ENCODE data around the gene FOXO1. TPM values are rescaled to one million over a fixed set of nuclear protein-coding genes. Genes with fewer than 3 reads are reported as not detected.

FOXO1 gene
- total RNA-seq, 2 donors from 2014 or later: 20.1 to 29.7 TPM

GRCh38 chr13:40520916-40521315 is 145.5 kb downstream of the FOXO1 start:
- 98 to 100% methylated on average over 2 to 3 of the region's 3 CpGs for WGBS, 2 experiments (ENCODE audit: insufficient coverage in 1 of 2, insufficient read length in 1 of 2)
- Mint-ChIP-seq H3K27ac (no peak overlapping the region), H3K36me3 (ENCODE audit: low read depth) (no peaks in the 10 kb centered on the region), H3K27me3 (ENCODE audit: insufficient read depth) (no peaks in the 10 kb centered on the region), H3K9me3 (no peaks in the 10 kb centered on the region), H3K4me3 (no peak overlapping the region), H3K4me1 (peaks cover 20% of the 10 kb centered on the region)
- Histone ChIP-seq H3K4me1 (ENCODE audit: control insufficient read depth, insufficient read depth, low read length) (peaks cover 13% of the 10 kb centered on the region), H3K36me3 (ENCODE audit: control insufficient read depth, insufficient read depth, low read length) (no peaks in the 10 kb centered on the region), H3K9ac (ENCODE audit: extremely low read depth, low read length, poor library complexity, severe bottlenecking) (no peak overlapping the region), H3K27me3 (ENCODE audit: control insufficient read depth, insufficient read depth, low read length, poor library complexity, severe bottlenecking) (no peaks in the 10 kb centered on the region), H3K27ac (ENCODE audit: low read depth, low read length) (no peak overlapping the region), H3K9me3 (ENCODE audit: control insufficient read depth, low read length) (no peaks in the 10 kb centered on the region), H3K4me3 (ENCODE audit: low read length) (no peak overlapping the region)
- no peak for DNase-seq
- TF ChIP-seq CTCF (conservative IDR thresholded peaks at IDR 0.05): no peak

GRCh38 chr13:40519637-40520036 is 146.8 kb downstream of the FOXO1 start:
- Histone ChIP-seq H3K36me3 (ENCODE audit: control insufficient read depth, insufficient read depth, low read length) (no peaks in the 10 kb centered on the region), H3K4me3 (ENCODE audit: low read length) (no peak overlapping the region), H3K4me1 (ENCODE audit: control insufficient read depth, insufficient read depth, low read length) (peaks cover 13% of the 10 kb centered on the region), H3K27ac (ENCODE audit: low read depth, low read length) (no peak overlapping the region), H3K9ac (ENCODE audit: extremely low read depth, low read length, poor library complexity, severe bottlenecking) (no peak overlapping the region), H3K27me3 (ENCODE audit: control insufficient read depth, insufficient read depth, low read length, poor library complexity, severe bottlenecking) (no peaks in the 10 kb centered on the region), H3K9me3 (ENCODE audit: control insufficient read depth, low read length) (no peaks in the 10 kb centered on the region)
- 63 to 78% methylated on average over 5 of the region's 5 CpGs for WGBS, 2 experiments (ENCODE audit: insufficient coverage in 1 of 2, insufficient read length in 1 of 2)
- Mint-ChIP-seq H3K4me1 (peaks cover 20% of the 10 kb centered on the region), H3K36me3 (ENCODE audit: low read depth) (no peaks in the 10 kb centered on the region), H3K9me3 (no peaks in the 10 kb centered on the region), H3K4me3 (no peak overlapping the region), H3K27me3 (ENCODE audit: insufficient read depth) (no peaks in the 10 kb centered on the region), H3K27ac (peak overlapping the region; percentile 3)
- TF ChIP-seq CTCF (conservative IDR thresholded peaks at IDR 0.05): no peak
- DNase-seq: no peak

DNA sequence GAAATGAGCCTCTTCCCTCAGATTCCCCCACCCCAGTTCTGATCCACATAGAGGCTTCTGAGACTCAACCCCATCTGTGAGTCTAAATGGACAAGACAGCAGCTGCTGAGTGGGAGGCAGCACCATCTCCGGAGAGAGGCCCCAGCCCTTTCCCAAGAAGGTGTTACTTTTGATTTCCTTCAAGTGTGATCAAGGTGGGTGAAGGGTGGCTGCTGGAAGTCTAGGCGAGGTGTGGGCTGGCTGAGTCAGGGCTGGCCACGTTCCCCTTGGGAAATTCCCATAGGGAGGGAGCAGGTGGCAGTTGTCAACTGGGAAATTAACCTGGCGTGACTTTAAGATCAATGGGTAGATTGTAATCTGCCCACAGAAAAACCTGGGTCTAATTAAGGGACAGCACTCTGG is 148.0 kb downstream of the FOXO1 start:
- peak overlapping the region; percentile 82 for H3K27ac Mint-ChIP-seq
- no peaks in the 10 kb centered on the region for H3K27me3 Mint-ChIP-seq (ENCODE audit: insufficient read depth)
- Histone ChIP-seq H3K9me3 (ENCODE audit: control insufficient read depth, low read length) (no peaks in the 10 kb centered on the region), H3K4me3 (ENCODE audit: low read length) (peak overlapping the region; percentile 23), H3K4me1 (ENCODE audit: control insufficient read depth, insufficient read depth, low read length) (peaks cover 13% of the 10 kb centered on the region), H3K9ac (ENCODE audit: extremely low read depth, low read length, poor library complexity, severe bottlenecking) (no peak overlapping the region), H3K27ac (ENCODE audit: low read depth, low read length) (no peak overlapping the region), H3K27me3 (ENCODE audit: control insufficient read depth, insufficient read depth, low read length, poor library complexity, severe bottlenecking) (no peaks in the 10 kb centered on the region), H3K36me3 (ENCODE audit: control insufficient read depth, insufficient read depth, low read length) (no peaks in the 10 kb centered on the region)
- H3K4me1 Mint-ChIP-seq: peaks cover 20% of the 10 kb centered on the region
- peak; percentile 67 for DNase-seq
- H3K4me3 Mint-ChIP-seq: no peak overlapping the region
- no peaks in the 10 kb centered on the region for H3K36me3 Mint-ChIP-seq (ENCODE audit: low read depth)
- WGBS, 2 experiments (ENCODE audit: insufficient coverage in 1 of 2, insufficient read length in 1 of 2): 69 to 79% methylated on average over 4 of the region's 4 CpGs
- no peak for TF ChIP-seq CTCF (conservative IDR thresholded peaks at IDR 0.05)
- H3K9me3 Mint-ChIP-seq: no peaks in the 10 kb centered on the region
